ENCODE measurements around the gene VSTM4.

DNA sequence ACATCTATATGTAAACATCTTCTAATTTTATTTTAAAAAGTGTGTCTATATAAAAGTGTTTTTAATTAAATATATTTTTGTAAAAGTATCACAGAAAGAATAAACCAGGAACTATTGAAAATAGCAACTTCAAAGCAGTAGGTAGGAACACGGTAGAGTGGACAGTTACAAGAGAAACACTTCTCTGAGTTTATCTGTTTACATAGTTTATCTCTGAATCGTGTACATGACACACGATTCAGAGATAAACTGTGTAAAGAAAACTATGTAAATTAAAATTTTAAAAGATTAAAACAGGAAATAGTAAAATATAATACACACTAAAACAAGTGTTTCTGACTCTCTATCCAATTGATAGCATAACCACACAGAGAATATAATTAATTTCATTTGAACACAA is 43.6 kb upstream of the VSTM4 start:
- TF ChIP-seq KDM1A (IDR thresholded peaks at IDR 0.05) (no peak), HDAC3 (IDR thresholded peaks at IDR 0.05; ENCODE audit: borderline replicate concordance, partially characterized antibody) (no peak), HDAC6 (IDR thresholded peaks at IDR 0.05; ENCODE audit: low read depth, low read length) (no peak), ZZZ3 (IDR thresholded peaks at IDR 0.05) (no peak)
